SIG-M5 (cell line): ENCODE measurements around the gene EPG5.
"Not testable (repeated sequence)": the region's sequence is repeated elsewhere in the genome, so short reads cannot be mapped to it uniquely, and the experiment has no call there.

ENCODE experiments used
- DNase-seq: peaks from one replicate; lab custom pipeline; 2025; lab: John Stamatoyannopoulos, UW

The EPG5 gene

GRCh38 chr18:45967007-45967706 lies at the start of gene EPG5:
Gene EPG5 (minus strand): TSS chr18:45967329. CDS start chr18:45967239, 90 bp downstream.
- peak; percentile 68 for DNase-seq

- DNase-seq, result no peak
These were observed 46.5 kb upstream of the EPG5 start for GRCh38 chr18:46013484-46014189.

- DNase-seq, result no peak
These were observed 43.5 kb upstream of the EPG5 start for GRCh38 chr18:46010676-46011075.

DNA sequence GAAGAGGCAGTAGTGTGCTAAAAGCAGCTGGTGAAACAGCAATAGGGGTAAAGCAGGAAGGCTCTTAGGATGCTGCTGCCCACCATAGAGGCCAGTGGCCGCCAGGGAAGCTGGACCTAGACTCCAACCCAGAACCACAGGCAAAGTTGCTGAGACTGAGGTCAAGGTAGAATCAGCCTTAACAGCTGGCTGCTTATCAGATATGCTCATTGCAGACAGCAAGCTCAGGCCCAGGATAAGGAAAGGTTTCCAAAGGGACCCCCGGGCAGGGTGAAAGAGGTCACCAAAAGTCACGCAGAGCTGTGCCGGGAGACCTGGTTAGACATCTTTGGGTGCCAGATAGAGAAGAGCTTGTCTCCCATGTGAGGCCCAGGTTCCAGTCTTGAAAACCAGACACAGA lies 42.9 kb upstream of the EPG5 start:
- DNase-seq, result no peak

DNA sequence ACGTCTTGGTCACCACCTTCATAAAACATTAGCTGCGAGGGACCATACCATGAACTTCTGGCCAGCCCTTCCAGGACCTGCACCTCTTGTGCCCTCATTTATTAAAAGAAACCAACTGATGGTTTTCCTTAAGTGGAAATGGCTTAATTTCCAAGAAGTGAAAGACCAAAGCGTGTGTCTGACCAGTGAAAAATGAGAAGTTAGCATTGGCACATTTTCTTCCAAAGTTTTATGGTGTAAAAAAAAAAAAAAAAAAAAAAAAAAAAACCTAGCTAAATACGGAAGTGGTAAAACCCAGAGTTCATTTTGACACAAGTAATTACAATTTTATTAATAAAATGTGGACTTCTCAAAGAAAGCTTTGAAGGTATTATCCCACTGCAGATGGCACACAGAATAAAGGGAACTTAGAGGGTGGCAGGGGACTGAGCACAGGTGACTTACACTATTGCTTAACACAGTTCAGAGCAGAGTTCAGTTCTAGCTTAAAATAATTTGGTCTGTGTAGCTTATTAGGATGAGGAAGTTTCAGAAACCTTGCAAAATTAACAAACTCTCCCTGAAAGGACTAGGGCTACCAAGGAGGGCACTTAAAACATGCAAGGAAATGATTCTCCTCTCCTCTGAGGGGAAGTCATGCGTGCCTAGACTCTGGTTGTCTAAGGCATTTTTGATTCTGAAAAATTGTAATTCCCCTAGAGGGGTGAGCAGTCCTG lies 42.2 kb upstream of the EPG5 start:
- peak; percentile 52 for DNase-seq

DNA sequence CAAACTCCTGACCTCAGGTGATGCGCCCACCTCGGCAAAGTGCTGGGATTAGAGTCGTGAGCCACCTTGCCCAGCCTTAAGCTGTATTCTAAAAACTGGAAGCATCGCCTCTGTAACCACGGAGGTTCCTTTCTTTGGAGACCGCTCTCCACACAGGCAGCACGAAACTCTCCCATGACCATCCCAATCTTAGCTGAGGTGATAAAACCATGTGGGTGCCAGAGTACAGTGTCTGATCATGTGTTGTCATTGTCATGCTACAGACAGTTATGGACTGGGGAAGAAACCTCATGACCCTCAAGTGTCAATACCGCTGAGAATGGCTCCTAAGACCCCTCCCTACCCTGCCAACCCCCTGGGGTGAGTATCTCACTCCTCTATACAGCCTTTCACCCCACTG lies 41.4 kb upstream of the EPG5 start:
- no peak for DNase-seq

DNA sequence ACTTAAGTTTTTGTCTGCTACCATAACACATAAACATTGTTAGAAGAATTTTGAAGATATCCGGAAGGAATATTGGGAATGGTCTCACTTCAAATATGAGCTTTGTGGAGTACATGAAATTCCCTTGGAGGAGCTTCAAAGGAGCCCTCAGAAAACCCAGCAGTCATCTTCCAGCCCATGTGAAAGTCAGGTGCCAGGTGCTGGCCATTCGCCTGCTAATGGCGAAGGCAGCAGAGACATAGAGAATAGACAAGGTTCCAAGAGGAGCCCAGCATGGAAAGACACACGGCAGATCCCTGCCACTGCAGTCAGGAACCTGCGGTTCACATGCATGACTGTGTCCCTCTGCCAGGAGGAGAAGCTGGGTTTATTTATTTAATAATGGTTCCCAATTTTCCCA lies 40.0 kb upstream of the EPG5 start:
- no peak for DNase-seq

DNA sequence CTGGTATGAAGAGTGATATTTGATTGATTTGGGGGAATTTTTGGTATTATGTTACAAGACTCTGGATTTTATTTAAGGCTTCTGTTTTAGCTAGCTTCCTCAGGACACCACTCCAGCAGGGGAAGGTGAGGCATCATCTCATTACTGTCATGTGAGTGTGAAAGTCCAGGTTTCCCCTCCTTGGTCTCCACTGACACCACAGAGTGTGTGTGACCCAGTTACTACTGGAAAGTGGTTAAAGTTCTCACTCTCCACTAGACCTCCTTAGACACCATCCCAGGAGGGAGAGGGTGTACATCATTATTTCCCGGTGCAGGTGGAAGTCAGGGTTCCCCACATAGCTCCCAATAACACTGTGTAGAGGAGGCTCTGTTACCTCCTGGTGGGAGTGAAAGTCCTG lies 35.8 kb upstream of the EPG5 start:
- no peak for DNase-seq

GRCh38 chr18:46001892-46002291 lies 34.8 kb upstream of the EPG5 start:
- no peak for DNase-seq

- DNase-seq, result no peak
These were observed 33.9 kb upstream of the EPG5 start for GRCh38 chr18:46001074-46001473.

DNA sequence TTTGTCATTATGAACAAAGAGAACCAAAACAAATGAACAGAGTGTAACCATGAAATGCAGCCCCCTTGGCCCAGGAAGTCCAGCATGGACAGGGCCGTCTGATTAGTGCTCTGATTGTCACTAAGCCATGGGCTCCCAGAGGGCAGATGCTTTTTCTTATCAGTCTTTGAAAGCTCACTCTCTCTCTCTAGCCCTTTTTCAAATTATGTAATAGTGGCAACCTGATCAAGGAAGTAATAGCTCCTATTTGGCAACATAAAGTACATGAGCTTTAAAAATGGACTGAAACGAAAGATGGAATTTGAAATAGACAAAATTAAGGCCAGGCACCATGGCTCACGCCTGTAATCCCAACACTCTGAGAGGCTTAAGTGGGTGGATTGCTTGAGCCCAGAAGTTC lies 32.4 kb upstream of the EPG5 start:
- DNase-seq, result no peak

- no peak for DNase-seq
These were observed 31.1 kb upstream of the EPG5 start for GRCh38 chr18:45998244-45998643.

- DNase-seq, result no peak
These were observed 30.6 kb upstream of the EPG5 start for GRCh38 chr18:45997700-45998151.

GRCh38 chr18:45995461-45995860 lies 28.3 kb upstream of the EPG5 start:
- DNase-seq, result no peak

GRCh38 chr18:45993438-45993837 lies 26.3 kb upstream of the EPG5 start:
- no peak for DNase-seq

DNA sequence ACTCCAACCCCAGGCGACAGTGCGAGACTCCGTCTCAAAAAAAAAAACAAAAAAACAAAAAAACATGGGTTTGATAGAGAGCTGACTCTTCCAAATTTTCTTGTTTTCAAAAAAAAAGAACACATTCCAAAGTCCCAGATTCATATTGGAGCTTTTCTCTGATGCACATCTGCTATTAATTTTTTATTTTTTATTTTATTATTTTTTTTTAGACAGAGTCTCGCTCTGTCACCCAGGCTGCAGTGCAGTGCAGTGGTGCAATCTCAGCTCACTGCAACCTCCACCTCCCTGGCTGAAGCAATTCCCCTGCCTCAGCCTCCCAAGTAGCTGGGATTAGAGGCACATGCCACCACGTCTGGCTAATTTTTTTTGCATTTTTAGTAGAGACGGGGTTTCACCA lies 25.4 kb upstream of the EPG5 start:
- DNase-seq, result not testable (repeated sequence)

DNA sequence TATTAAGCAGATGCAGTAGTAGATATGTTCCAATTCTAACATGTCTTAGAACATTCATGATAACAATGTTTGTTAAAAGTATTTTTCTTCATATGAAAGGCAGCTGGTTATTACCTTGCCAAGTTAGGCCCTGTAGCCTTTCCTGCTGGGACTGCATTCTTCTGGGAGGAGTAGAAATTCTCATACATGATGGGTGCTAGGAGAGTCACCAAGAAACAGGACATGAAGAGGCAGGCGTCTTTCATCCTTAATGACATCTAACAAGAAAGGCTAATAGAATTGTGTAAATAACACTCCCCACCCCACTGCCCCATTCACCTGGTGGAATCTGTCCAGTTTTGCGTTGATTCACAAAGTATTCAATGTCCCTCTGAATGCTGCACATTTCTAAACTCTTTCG lies 24.7 kb upstream of the EPG5 start:
- no peak for DNase-seq

GRCh38 chr18:45984546-45985235 lies 17.6 kb upstream of the EPG5 start:
- no peak for DNase-seq

DNA sequence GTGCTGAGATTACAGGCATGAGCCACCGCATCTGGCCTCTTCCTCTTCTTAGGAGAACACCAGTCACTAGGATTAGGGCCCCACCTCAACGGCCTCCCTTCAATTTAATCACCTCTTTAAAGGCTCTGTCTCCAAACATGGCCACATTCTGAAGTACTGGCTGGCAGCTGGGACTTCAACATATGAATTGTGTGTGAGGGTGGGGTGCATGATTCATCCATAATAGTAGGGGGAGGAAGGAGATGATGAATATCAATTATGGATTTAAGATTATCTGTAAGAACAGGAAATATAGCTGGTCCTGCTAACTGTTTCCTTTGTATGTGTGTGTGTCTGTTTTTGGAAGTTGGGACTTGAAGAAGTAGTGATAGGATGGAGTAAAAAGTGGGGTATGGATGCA lies 14.7 kb upstream of the EPG5 start:
- no peak for DNase-seq

DNA sequence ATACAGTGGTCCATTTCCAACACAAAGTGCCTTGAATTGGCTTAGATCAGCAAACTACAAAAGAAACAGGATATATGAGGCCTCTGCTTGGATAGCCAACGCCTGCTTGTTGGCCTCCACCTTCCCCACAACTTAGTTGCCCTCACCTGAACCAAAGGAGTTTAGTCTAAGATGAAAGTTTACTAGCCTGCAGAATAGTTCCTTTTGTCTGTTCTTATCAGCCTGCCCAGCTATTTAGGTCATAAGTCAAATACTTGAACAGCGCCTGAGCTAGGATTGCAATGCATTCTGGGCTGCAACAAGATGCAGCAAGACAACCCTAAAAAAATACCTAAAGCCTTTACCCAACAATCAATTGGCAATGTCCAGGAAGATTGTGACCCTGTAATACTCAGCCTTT lies 13.1 kb upstream of the EPG5 start:
- no peak for DNase-seq

DNA sequence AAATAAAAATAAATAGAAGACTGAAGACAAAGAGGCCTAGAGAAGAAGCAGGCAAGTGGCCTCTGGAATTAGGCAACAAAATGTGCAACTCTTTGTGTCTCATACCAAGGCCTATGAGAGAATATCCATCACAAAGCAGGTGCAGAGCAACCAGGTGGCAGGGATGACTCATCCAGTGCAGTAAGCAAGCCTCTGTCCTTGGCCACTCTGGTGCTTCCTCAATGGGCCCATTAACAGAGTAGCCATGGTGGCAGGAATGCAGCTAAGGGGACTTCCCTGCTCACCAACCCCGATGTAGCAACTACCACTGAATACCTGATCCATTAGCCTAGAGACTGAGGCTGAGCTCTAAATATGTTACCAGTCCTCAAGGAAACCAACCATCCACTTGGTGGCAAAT lies 11.0 kb upstream of the EPG5 start:
- DNase-seq, result no peak

DNA sequence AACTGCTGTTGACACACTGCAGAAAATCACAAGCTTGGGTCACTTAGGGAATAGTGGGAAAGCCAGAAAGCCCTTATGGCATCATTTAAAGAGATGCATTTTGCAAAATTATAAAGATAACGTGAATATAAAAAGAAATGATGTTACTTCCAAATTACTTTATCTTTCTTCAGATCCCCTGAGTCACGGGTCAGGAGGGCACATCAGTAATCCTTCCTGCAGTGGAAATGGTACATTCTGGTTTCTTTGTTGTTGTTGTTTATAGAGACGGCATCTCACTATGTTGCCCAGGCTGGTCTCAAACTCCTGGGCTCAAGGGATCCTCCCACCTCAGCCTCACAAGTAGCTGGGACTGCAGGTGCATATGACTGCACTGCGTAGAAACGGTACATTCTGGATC lies 9.8 kb upstream of the EPG5 start:
- DNase-seq, result no peak

DNA sequence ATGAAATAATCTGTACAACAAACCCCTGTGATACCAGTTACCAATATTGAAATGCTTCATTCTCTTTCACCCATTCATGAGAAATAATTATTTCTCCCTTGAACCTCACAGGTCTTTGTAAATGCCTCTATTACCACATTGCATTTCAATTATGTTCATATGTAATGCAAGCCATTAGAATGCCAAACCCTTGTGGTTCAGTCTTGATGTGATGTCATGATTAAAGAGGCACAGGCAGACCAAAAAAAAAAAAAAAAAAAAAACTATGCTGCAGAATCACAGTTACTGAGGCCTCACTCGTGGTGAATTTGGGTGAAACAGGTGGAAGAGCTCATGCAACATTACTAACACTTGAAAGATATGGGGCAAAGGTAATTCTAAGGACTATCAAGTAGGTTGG lies 9.4 kb upstream of the EPG5 start:
- no peak for DNase-seq
